ENCODE measurements around the gene PACSIN3.

The PACSIN3 gene

GRCh38 chr11:47186700-47187695 is 764 bp upstream of the PACSIN3 start:
- no peak for TF ChIP-seq FOXP2 (optimal IDR thresholded peaks at IDR 0.05; ENCODE audit: borderline replicate concordance, extremely low read depth, extremely low read length, insufficient read depth)
- TF ChIP-seq TAF1 (IDR thresholded peaks at IDR 0.05; ENCODE audit: borderline replicate concordance, insufficient read depth, low read length): no peak
- TF ChIP-seq POLR2AphosphoS5 (IDR thresholded peaks at IDR 0.05; ENCODE audit: low read depth, low read length): no peak

- no peak for TF ChIP-seq FOXP2 (optimal IDR thresholded peaks at IDR 0.05; ENCODE audit: borderline replicate concordance, extremely low read depth, extremely low read length, insufficient read depth)
These were observed 744 bp downstream of the PACSIN3 start for GRCh38 chr11:47185305-47186075.

- TF ChIP-seq TAF1 (IDR thresholded peaks at IDR 0.05; ENCODE audit: borderline replicate concordance, insufficient read depth, low read length) (no peak), POLR2AphosphoS5 (IDR thresholded peaks at IDR 0.05; ENCODE audit: low read depth, low read length) (no peak), FOXP2 (optimal IDR thresholded peaks at IDR 0.05; ENCODE audit: borderline replicate concordance, extremely low read depth, extremely low read length, insufficient read depth) (no peak), SIN3A (IDR thresholded peaks at IDR 0.05; ENCODE audit: borderline replicate concordance, insufficient read depth, low read length) (no peak), REST (IDR thresholded peaks at IDR 0.05; ENCODE audit: insufficient read depth in 1 of 2, low read depth in 2 of 2, low read length in 2 of 2) (no peak)
These were observed 1.4 kb downstream of the PACSIN3 start for GRCh38 chr11:47184711-47185304.

GRCh38 chr11:47183969-47184368 is 2.3 kb downstream of the PACSIN3 start:
- no peak for TF ChIP-seq SIN3A (IDR thresholded peaks at IDR 0.05; ENCODE audit: borderline replicate concordance, insufficient read depth, low read length)
- no peak for TF ChIP-seq POLR2AphosphoS5 (IDR thresholded peaks at IDR 0.05; ENCODE audit: low read depth, low read length)
- no peak for TF ChIP-seq FOXP2 (optimal IDR thresholded peaks at IDR 0.05; ENCODE audit: borderline replicate concordance, extremely low read depth, extremely low read length, insufficient read depth)
- no peak for TF ChIP-seq TAF1 (IDR thresholded peaks at IDR 0.05; ENCODE audit: borderline replicate concordance, insufficient read depth, low read length)
- TF ChIP-seq REST (IDR thresholded peaks at IDR 0.05; ENCODE audit: insufficient read depth in 1 of 2, low read depth in 2 of 2, low read length in 2 of 2): no peak

GRCh38 chr11:47183031-47183856 is 3.0 kb downstream of the PACSIN3 start:
- TF ChIP-seq REST (IDR thresholded peaks at IDR 0.05; ENCODE audit: insufficient read depth in 1 of 2, low read depth in 2 of 2, low read length in 2 of 2) (no peak), TAF1 (IDR thresholded peaks at IDR 0.05; ENCODE audit: borderline replicate concordance, insufficient read depth, low read length) (no peak), POLR2AphosphoS5 (IDR thresholded peaks at IDR 0.05; ENCODE audit: low read depth, low read length) (no peak), FOXP2 (optimal IDR thresholded peaks at IDR 0.05; ENCODE audit: borderline replicate concordance, extremely low read depth, extremely low read length, insufficient read depth) (no peak), SIN3A (IDR thresholded peaks at IDR 0.05; ENCODE audit: borderline replicate concordance, insufficient read depth, low read length) (no peak)

Data from PFSK-1 (cell line).